ENCODE measurements around the gene FAM20C.

- no peak for TF ChIP-seq EZH2phosphoT487 (IDR thresholded peaks at IDR 0.05; ENCODE audit: borderline replicate concordance, low read depth, low read length)
- TF ChIP-seq, protein P1, sequence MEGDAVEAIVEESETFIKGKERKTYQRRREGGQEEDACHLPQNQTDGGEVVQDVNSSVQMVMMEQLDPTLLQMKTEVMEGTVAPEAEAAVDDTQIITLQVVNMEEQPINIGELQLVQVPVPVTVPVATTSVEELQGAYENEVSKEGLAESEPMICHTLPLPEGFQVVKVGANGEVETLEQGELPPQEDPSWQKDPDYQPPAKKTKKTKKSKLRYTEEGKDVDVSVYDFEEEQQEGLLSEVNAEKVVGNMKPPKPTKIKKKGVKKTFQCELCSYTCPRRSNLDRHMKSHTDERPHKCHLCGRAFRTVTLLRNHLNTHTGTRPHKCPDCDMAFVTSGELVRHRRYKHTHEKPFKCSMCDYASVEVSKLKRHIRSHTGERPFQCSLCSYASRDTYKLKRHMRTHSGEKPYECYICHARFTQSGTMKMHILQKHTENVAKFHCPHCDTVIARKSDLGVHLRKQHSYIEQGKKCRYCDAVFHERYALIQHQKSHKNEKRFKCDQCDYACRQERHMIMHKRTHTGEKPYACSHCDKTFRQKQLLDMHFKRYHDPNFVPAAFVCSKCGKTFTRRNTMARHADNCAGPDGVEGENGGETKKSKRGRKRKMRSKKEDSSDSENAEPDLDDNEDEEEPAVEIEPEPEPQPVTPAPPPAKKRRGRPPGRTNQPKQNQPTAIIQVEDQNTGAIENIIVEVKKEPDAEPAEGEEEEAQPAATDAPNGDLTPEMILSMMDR (conservative IDR thresholded peaks at IDR 0.05; ENCODE audit: low read length) = no peak
These were observed 38.1 kb upstream of the FAM20C start for GRCh38 chr7:154096-154799.
